Activated naive CD4-positive, alpha-beta T cell (primary cell): ENCODE results near the gene CBLL1.

ENCODE experiments used
- DNase-seq, 4 experiments: peaks; one replicate each; lab custom pipeline; 2025; lab: John Stamatoyannopoulos, UW

CBLL1 gene

GRCh38 chr7:107742678-107743566, 1.0 kb upstream of the CBLL1 start:
- DNase-seq: peak; percentile 26 to 72 (median 52)

- DNase-seq: no peak
Measured at GRCh38 chr7:107744345-107744750, 406 bp downstream of the CBLL1 start.

- DNase-seq: no peak
Measured at GRCh38 chr7:107746006-107746405, 2.1 kb downstream of the CBLL1 start.

- DNase-seq: no peak
Measured at GRCh38 chr7:107751113-107751512, 7.2 kb downstream of the CBLL1 start.

GRCh38 chr7:107754642-107755041, 10.7 kb downstream of the CBLL1 start:
- DNase-seq: no peak

GRCh38 chr7:107758667-107759066, 14.7 kb downstream of the CBLL1 start:
- no peak for DNase-seq

GRCh38 chr7:107767391-107767790, 23.4 kb downstream of the CBLL1 start:
- DNase-seq: no peak

GRCh38 chr7:107768263-107768662, 24.3 kb downstream of the CBLL1 start:
- no peak for DNase-seq

GRCh38 chr7:107773027-107773426, 29.1 kb downstream of the CBLL1 start:
- no peak for DNase-seq

GRCh38 chr7:107777702-107778101, 33.8 kb downstream of the CBLL1 start:
- DNase-seq: no peak

GRCh38 chr7:107778283-107778682, 34.3 kb downstream of the CBLL1 start:
- no peak for DNase-seq

GRCh38 chr7:107779647-107780099, 35.7 kb downstream of the CBLL1 start:
- DNase-seq: no peak

GRCh38 chr7:107782374-107782773, 38.4 kb downstream of the CBLL1 start:
- no peak for DNase-seq

- DNase-seq: no peak
Measured at GRCh38 chr7:107783648-107784047, 39.7 kb downstream of the CBLL1 start.

GRCh38 chr7:107785170-107785569, 41.2 kb downstream of the CBLL1 start:
- DNase-seq: no peak

GRCh38 chr7:107785926-107786325, 42.0 kb downstream of the CBLL1 start:
- DNase-seq: no peak

- no peak for DNase-seq
Measured at GRCh38 chr7:107788216-107788615, 44.3 kb downstream of the CBLL1 start.

GRCh38 chr7:107788662-107789061, 44.7 kb downstream of the CBLL1 start:
- DNase-seq: no peak

GRCh38 chr7:107789647-107790046, 45.7 kb downstream of the CBLL1 start:
- DNase-seq: no peak

- no peak for DNase-seq
Measured at GRCh38 chr7:107792364-107792763, 48.4 kb downstream of the CBLL1 start.

- DNase-seq: no peak
Measured at GRCh38 chr7:107799647-107800264, 55.8 kb downstream of the CBLL1 start.

- no peak for DNase-seq
Measured at GRCh38 chr7:107803009-107803610, 59.2 kb downstream of the CBLL1 start, which contains the start of gene SLC26A3. TSS of gene SLC26A3 (minus strand) at chr7:107803223. CDS start at chr7:107794509, 8,714 bp downstream.

GRCh38 chr7:107809179-107809578, 65.2 kb downstream of the CBLL1 start:
- DNase-seq: no peak
